Choroid plexus epithelial cell (primary cell): ENCODE results near the gene NEDD4L.
"Not testable (repeated sequence)": the region's sequence is repeated elsewhere in the genome, so short reads cannot be mapped to it uniquely, and the experiment has no call there.

Experiments used
- DNase-seq: peaks from one replicate; pipeline ENCODE4 v3.0.0-alpha.2; 2010; ENCODE audit warnings: low read depth
- H3K4me3 ChIP-seq: 2 replicates; pipeline ENCODE4 v1.5.1; 2011; ENCODE audit warnings: low read depth, mild to moderate bottlenecking, control low read depth, low read length, moderate library complexity
- CTCF ChIP-seq: conservative IDR thresholded peaks from 2 replicates; pipeline ENCODE4 v1.5.1; 2011; ENCODE audit warnings: low read depth, mild to moderate bottlenecking, control low read depth, inconsistent platforms, low read length, moderate library complexity

The NEDD4L gene

GRCh38 chr18:58045242-58046092 lies 1.4 kb downstream of the NEDD4L start:
- no peak for TF ChIP-seq CTCF
- peak overlapping the region; percentile 65 for H3K4me3 ChIP-seq
- DNase-seq, result peak; percentile 44

- H3K4me3 ChIP-seq, result peak overlapping the region; percentile 65
- DNase-seq, result no peak
- TF ChIP-seq CTCF, result no peak
These were observed 2.2 kb downstream of the NEDD4L start for GRCh38 chr18:58046093-58046793.

GRCh38 chr18:58046794-58047555 lies 2.9 kb downstream of the NEDD4L start:
- no peak for DNase-seq
- no peak for TF ChIP-seq CTCF
- no peak overlapping the region for H3K4me3 ChIP-seq

GRCh38 chr18:58047556-58047882 lies 3.5 kb downstream of the NEDD4L start:
- DNase-seq, result no peak
- H3K4me3 ChIP-seq, result no peak overlapping the region
- no peak for TF ChIP-seq CTCF

GRCh38 chr18:58048081-58048642 lies 4.1 kb downstream of the NEDD4L start:
- no peak for TF ChIP-seq CTCF
- H3K4me3 ChIP-seq, result no peak overlapping the region
- DNase-seq, result no peak

- H3K4me3 ChIP-seq, result no peak overlapping the region
- TF ChIP-seq CTCF, result no peak
- no peak for DNase-seq
These were observed 5.1 kb downstream of the NEDD4L start for GRCh38 chr18:58049000-58049688.

- DNase-seq, H3K4me3 ChIP-seq: not testable (repeated sequence)
These were observed 6.9 kb downstream of the NEDD4L start for GRCh38 chr18:58050963-58051362.
